Lower leg skin (tissue), 4 donors: Measurements from ENCODE around the gene ZBTB20. TPM values are rescaled to one million over a fixed set of nuclear protein-coding genes. Genes with fewer than 3 reads are reported as not detected.

Experiments
- DNase-seq, 2 donors: peaks; one replicate each; pipeline ENCODE4 v3.0.0-alpha.2; 2019; ENCODE audit warnings: low spot score in 2 of 2
- H3K4me3 ChIP-seq: fragments of 200-600 bp; sonication (generic); 2 replicates; pipeline ENCODE4 v1.5.1; 2017; ENCODE audit warnings: mild to moderate bottlenecking, low read depth; ENCODE audit not compliant: poor library complexity, severe bottlenecking
- CTCF ChIP-seq, 3 donors: fragments of 450-650 bp; IDR thresholded peaks; one replicate each; pipeline ENCODE4 v1.5.1; 2016; ENCODE audit warnings: antibody characterized with exemption in 3 of 3, mild to moderate bottlenecking in 3 of 3, moderate library complexity in 2 of 3
- POLR2A ChIP-seq, 2 donors: fragments of 450-650 bp; IDR thresholded peaks; one replicate each; pipeline ENCODE4 v1.6.1; 2016 to 2017; ENCODE audit warnings: antibody characterized with exemption in 2 of 2, mild to moderate bottlenecking in 1 of 2, moderate library complexity in 1 of 2
- WGBS, 2 donors: methylation state at CpG; one replicate each; pipeline ENCODE4 v1.1.5; 2018; 5-methylcytosine and 5-hydroxymethylcytosine counted together
- intact Hi-C: fragments of 100-400 bp; cut with DNase I; formaldehyde crosslinking; loops from one replicate; pipeline ENCODE4 v1.15.0; 2023; ENCODE audit warnings: low total_unique reads
- total RNA-seq, 4 donors: library from RNA; depleted of rRNA; stranded (reverse); fragments of >200 nt; gene quantifications; one replicate each; pipeline ENCODE4 v1.1.0, GENCODE V29; 2016

Gene ZBTB20
- total RNA-seq, 4 donors from 2014 or later: 22.5 to 41.9 (median 33.1) TPM

- DNase-seq: peak in 1 of 2 donors; percentile 19
- WGBS, 2 donors: 58 to 72% methylated on average over 1 of the region's 1 CpG
- TF ChIP-seq CTCF (IDR thresholded peaks at IDR 0.05): no peak
- TF ChIP-seq POLR2A (IDR thresholded peaks at IDR 0.05): no peak
- intact Hi-C loops: no loop called here
- no peak overlapping the region for H3K4me3 ChIP-seq
Observed at GRCh38 chr3:114873591-114873990, 273.5 kb downstream of the ZBTB20 start.

GRCh38 chr3:114872588-114872987, 274.5 kb downstream of the ZBTB20 start:
- DNase-seq: no peak
- intact Hi-C loops: no loop called here
- no peak overlapping the region for H3K4me3 ChIP-seq
- 32 to 54% methylated on average over 1 of the region's 1 CpG for WGBS, 2 donors
- no peak for TF ChIP-seq POLR2A (IDR thresholded peaks at IDR 0.05)
- no peak for TF ChIP-seq CTCF (IDR thresholded peaks at IDR 0.05)

- intact Hi-C loops: no loop called here
- no peak overlapping the region for H3K4me3 ChIP-seq
- no peak for DNase-seq
- WGBS, 2 donors: 83 to 86% methylated on average over 1 of the region's 1 CpG
- TF ChIP-seq CTCF (IDR thresholded peaks at IDR 0.05) (no peak), POLR2A (IDR thresholded peaks at IDR 0.05) (no peak)
Observed at GRCh38 chr3:114872050-114872449, 275.0 kb downstream of the ZBTB20 start.

GRCh38 chr3:114867835-114868503, 279.1 kb downstream of the ZBTB20 start:
- intact Hi-C loops: no loop called here
- TF ChIP-seq POLR2A (IDR thresholded peaks at IDR 0.05) (no peak), CTCF (IDR thresholded peaks at IDR 0.05) (no peak)
- DNase-seq: no peak
- WGBS, 2 donors: 84 to 90% methylated on average over 4 of the region's 4 CpGs
- H3K4me3 ChIP-seq: no peak overlapping the region

- WGBS, 2 donors: 84 to 96% methylated on average over 6 of the region's 6 CpGs
- no peak overlapping the region for H3K4me3 ChIP-seq
- intact Hi-C loops: no loop called here
- no peak for TF ChIP-seq POLR2A (IDR thresholded peaks at IDR 0.05)
- TF ChIP-seq CTCF (IDR thresholded peaks at IDR 0.05): no peak
- no peak for DNase-seq
Observed at GRCh38 chr3:114867359-114867758, 279.7 kb downstream of the ZBTB20 start.

GRCh38 chr3:114866430-114866829, 280.7 kb downstream of the ZBTB20 start:
- H3K4me3 ChIP-seq: no peak overlapping the region
- intact Hi-C loops: no loop called here
- no peak for DNase-seq
- TF ChIP-seq CTCF (IDR thresholded peaks at IDR 0.05) (no peak), POLR2A (IDR thresholded peaks at IDR 0.05) (no peak)
